HL-60 (cell line): ENCODE results near the gene PRPF6.

Experiments used
- GABPA ChIP-seq: IDR thresholded peaks from 2 replicates; pipeline ENCODE4 v1.6.1; 2012; ENCODE audit warnings: low read depth
- POLR2AphosphoS5 ChIP-seq: IDR thresholded peaks from 2 replicates; pipeline ENCODE4 v1.6.1; 2012; ENCODE audit warnings: low read depth
- TF ChIP-seq, protein P1 (sequence below): IDR thresholded peaks from one replicate; pipeline ENCODE4 v1.5.1; 2011; ENCODE audit warnings: low read length, control low read depth, inconsistent platforms; ENCODE audit not compliant: insufficient read depth

DNA sequence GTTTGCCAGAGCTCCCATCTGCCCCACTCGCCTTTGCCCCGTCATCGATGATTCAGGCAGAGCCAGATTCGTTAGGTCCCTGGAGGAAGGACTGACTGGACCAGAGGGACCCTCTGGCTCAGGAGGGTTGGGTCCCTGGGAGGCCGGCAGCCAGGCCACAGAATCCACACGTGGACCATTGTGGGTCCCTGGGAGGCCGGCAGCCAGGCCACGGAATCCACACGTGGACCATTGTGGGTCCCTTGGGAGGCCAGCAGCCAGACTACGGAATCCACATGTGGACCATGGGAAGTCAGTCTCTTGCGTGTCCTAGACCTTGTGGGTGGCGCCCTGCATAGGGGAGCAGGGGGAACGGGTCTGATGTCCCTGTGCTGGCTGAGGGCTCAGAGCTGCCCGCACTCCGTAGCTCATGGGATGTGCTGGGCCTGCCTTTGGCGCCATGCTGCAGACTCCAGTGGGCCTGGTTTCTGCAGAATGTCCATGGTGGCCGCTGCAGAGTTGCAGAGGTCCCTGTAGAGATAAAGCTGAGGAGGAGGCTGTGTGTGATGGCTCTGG, 48.2 kb upstream of the PRPF6 start:
- TF ChIP-seq, protein P1, sequence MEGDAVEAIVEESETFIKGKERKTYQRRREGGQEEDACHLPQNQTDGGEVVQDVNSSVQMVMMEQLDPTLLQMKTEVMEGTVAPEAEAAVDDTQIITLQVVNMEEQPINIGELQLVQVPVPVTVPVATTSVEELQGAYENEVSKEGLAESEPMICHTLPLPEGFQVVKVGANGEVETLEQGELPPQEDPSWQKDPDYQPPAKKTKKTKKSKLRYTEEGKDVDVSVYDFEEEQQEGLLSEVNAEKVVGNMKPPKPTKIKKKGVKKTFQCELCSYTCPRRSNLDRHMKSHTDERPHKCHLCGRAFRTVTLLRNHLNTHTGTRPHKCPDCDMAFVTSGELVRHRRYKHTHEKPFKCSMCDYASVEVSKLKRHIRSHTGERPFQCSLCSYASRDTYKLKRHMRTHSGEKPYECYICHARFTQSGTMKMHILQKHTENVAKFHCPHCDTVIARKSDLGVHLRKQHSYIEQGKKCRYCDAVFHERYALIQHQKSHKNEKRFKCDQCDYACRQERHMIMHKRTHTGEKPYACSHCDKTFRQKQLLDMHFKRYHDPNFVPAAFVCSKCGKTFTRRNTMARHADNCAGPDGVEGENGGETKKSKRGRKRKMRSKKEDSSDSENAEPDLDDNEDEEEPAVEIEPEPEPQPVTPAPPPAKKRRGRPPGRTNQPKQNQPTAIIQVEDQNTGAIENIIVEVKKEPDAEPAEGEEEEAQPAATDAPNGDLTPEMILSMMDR = no peak
- TF ChIP-seq GABPA (no peak), POLR2AphosphoS5 (no peak)
